Stimulated activated CD8-positive, alpha-beta memory T cell treated with anti-CD3 and anti-CD28 coated beads, Interleukin-15, amount 100 ng/mL, for 1 hour (primary cell): ENCODE data around the gene TRPV2.

Source experiments
- DNase-seq: peaks from one replicate; pipeline ENCODE4 v3.0.0-alpha.2; 2020; ENCODE audit warnings: low read depth

TRPV2 gene

DNA sequence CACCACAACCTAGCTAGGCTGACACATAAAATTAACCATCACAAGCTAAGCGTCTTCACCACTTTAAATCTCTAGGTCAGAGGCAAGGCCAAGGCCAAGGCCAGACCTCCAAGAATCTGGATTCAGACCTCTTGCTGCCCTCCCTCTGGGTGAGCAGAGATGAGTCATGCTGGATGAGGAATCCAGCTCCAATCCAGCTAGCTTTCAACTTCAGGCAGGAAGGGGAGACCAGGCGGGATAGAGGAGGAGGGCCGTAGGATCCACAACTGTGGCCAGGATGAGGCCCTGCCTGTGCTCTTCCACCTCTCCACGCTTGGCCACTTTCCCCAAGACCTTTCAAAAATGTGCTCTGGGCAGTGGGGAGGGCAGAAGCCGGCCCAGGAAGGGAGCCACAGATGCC is 61.9 kb downstream of the TRPV2 start:
- no peak for DNase-seq

DNA sequence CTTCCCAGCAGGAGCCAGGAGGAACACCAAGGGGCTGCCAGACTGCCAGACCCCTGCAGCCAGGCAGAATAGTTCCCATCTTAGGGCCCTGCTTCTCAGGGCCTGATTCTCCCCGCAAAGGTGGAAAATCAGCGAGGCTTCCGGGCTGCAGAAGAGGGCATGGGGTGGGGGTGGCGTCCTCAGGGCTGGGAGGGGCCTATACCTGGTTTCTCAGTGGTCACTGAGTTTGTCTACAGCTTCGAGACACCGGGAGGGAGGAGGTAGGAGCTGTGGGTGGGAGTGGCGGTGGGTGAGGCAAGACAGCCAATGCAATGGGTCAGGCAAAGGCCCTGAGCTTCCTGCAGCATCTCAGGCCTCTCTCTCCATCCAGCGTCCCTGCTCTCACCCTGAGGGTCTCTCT is 62.3 kb downstream of the TRPV2 start:
- no peak for DNase-seq

DNA sequence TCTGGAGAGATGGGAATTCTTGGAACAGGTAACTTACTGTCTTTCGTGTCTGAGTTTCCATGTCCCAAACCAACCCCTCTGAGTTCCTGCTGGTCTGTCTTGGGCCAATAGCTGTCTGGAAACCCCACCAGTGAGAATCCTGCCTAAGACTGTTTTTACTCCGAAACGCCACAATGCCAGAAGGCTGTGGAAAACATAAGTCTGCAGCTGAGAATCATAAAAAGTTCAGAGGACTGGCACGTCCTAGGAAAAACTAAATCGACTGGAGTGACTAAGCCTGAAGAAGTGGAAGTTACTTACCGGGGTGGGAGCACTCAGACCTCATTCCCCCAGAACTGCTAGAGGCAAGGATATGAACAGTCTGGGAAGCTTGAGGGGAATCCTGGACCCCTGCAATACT is 63.3 kb downstream of the TRPV2 start:
- no peak for DNase-seq

DNA sequence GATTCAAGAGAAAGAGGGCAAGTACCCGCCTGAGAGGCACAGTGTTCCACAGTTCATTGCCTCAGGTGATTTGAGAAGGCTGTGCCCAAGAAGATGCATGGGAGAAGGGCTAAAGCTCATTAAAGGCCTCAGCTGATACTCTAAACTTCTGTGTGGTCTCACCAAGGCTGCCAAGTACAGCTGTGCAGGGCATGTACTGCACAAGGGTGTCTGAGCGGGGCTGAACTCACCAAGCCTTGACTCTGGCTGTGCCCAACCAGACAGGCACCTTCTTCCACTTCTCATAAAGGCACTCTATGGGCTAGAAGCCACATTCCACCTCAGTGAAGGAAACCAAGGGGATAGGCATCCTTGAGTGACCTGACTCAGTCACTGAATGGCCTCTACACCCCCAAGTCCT is 63.9 kb downstream of the TRPV2 start:
- DNase-seq = no peak

DNA sequence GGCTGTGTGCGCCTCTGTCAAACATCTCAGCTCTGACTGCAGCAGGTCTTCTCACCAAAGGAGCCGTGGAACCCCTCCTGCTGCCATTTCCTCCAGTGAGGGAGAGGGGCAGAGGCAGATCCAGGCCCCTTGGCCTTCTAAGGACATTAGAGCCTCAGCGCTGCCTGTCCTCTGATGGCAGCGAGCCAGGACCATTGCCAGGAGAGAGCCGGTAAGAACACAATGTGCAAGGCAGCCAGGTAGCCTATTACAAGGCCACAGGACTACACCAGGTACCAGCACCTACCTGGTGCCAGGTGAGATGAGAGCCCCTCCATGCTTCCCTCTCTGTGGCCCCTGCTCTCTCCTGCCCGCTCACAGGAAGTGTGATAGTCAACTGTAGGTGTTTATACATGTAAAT is 65.6 kb downstream of the TRPV2 start:
- DNase-seq = no peak

DNA sequence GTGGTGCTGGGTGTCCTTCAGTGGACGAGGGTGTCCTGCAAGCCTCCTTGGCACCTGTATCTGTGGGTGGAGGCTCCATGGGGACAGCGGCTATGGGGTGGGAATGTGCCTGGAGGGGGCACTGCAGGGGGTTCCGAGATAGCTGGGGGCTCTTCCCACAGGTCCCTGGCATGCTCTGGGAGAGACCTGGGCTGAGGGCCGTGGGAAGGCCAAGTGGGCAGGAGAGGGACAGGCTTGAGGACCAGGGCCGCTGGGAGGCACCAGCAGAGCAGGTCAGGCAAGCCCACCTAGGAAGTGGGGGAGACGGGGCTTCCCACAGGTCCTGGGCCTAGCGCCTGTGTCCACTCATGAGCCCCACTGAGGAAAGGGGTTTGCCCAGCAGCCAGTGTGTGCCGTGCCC is 66.9 kb downstream of the TRPV2 start:
- DNase-seq = no peak

DNA sequence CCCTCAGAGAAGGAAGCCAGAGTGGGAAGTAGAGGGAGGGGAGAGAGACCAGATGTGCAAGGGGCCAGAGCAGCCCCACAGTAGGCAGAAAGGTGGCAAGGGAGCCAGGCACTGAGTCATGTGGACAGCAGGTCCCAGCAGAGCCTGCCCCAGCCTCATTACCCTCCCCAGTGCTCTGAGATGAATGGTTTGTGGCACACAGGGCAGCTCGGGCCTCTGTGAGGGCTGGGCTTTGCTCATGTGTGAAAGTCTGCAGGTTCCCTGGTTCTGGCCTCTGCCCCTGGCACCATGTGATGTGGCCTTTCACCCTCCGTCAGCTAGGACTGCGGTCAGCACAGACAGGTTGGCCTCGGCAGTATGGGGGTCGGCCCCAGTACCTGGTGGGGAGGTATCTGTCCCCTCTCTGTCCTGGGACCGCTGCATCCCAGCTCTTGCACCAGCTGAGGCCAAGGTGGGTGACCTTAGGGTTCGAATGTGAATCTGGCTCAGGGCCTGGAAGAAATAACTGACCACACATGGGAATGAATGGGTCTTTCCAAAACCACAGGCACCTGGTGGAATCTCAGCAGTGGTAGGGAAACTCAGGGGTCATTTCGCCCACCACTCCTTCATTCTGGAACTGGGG is 67.8 kb downstream of the TRPV2 start:
- DNase-seq = no peak

DNA sequence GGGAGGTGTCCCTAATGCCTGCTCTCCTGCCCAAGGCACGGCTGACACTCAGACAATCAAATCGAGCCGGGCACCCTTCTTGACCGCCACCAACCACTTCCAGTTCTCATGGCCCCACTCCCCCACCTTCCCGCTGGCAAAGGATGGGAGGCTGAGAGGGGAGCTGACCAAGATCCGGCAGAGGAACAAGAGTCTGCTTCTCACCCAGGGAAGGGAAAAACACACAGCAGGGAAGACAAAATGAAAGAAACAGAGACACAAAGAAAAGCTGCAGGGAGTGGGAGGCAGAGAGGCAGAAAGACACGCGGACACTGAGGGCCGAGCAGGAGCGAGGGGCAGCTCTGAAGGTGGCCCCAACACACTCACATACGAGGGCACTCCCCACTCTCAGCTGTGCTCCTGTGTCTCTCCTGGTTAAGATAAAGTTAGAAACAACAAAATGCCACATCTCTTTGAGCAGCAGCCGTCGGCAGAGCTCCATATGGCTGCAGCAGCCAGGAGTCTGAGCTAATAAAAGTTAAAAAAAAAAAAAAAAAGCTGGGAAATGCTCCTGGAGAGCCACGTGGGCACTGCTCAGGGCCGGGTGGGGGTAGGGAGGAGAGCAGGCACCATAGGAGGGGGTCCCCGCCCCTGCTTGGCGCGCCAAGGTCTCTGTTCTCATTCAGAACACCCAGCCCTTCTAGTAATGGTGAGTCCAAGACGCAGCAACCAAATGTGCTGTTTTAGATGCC is 69.2 kb downstream of the TRPV2 start:
- DNase-seq = no peak
